Articular chondrocyte of knee joint (primary cell): ENCODE results near the gene COL20A1. TPM values are rescaled to one million over a fixed set of nuclear protein-coding genes. Genes with fewer than 3 reads are reported as not detected.

Experiments
- small RNA-seq: library from RNA; depleted of rRNA; stranded (forward); fragments of <200 nt; gene quantifications from one replicate; pipeline ENCODE3, GENCODE V24; 2012
- total RNA-seq: library from RNA; depleted of rRNA; stranded (reverse); fragments of >200 nt; gene quantifications from 2 replicates; pipeline ENCODE4 v1.2.3, GENCODE V29; 2012

The COL20A1 gene
- total RNA-seq = not detected in 2 replicates

GRCh38 chr20:63292904-63293303 is at the start of gene COL20A1:
COL20A1 (plus strand) TSS chr20:63293186; CDS start chr20:63295108, 1,922 bp downstream.

GRCh38 chr20:63254232-63254605 is 38.8 kb upstream of the COL20A1 start, which contains the start of gene NKAIN4:
NKAIN4 (minus strand) TSS chr20:63254463; CDS start chr20:63254450, 13 bp downstream.

DNA sequence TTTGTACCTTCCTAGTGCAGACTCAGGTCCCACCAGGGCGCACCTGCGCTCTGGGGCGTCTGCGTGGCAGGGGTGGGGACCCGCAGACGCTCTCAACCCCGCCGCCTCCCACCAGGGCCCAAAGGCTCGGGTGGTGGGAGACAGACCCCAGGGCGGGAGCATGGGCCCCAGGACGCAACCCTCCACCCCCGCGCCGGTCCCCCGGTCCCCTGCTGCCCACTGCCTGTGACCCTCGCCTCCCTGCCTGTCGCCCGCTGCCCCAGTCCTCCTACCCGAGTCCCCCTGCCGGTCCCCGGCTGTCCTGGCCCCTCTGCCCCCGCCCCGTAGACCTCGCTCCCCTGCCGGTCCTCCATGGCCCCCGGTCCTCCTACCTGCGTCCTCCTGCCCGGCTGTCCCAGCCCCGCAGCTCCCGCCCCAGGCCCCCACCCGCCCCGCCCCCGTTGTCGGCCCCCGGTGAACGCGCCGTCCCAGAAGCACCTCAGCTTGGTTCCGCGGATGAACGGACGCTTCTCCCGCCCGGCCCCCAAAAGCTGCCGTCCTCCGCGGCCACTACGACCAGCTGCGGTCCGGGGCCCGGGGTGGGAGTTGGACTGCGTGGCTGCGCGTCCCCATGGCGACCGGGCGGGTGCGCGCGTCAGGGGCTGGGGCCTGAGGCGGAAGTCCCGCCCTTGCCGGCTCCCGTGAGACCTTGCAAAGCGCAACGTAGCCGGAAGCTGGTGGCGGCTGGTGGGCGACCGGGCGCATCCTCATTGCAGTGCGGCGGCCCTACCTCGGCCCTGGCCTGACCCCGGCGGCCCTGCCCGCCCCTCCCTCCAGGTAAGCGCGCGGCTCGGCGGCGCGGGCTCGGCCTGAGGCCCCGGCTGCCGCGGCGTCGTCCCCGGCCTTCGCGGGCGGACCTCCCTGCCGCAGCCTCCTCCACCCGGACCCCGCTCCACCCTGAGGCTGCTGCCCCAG is 20.6 kb upstream of the COL20A1 start, which contains the start of gene ARFGAP1:
ARFGAP1 (plus strand) TSS at position 709 of the 954 bp plus-strand sequence. CDS start 2,768 bp downstream, outside the sequence.

GRCh38 chr20:63360850-63361518 is 68.0 kb downstream of the COL20A1 start, which contains the start of gene CHRNA4:
CHRNA4 (minus strand) TSS chr20:63361349; CDS start chr20:63361165, 184 bp downstream.

Small RNA genes within 50 kb of the gene (small RNA-seq; reads per million reads assigned to genes)
- gene MIR4326 (not detected), gene RNU6-994P (not detected)

Other genes with a start within 250 kb of the COL20A1 start
- gene YTHDF1, start 77.1 kb upstream of the COL20A1 start, total RNA-seq = 25.6 and 28.1 TPM in 2 replicates
- not detected in 2 replicates for gene BIRC7, start 57.3 kb upstream of the COL20A1 start, total RNA-seq
- gene NKAIN4, start 38.7 kb upstream of the COL20A1 start, total RNA-seq = not detected in 2 replicates
- 49.9 and 59.8 TPM in 2 replicates for gene ARFGAP1, start 20.4 kb upstream of the COL20A1 start, total RNA-seq
- not detected in 2 replicates for gene CHRNA4, start 68.2 kb downstream of the COL20A1 start, total RNA-seq
- gene KCNQ2, start 179.5 kb downstream of the COL20A1 start, total RNA-seq = under 0.01 TPM in 1 of 2 replicates, not detected in the other
- gene EEF1A2, start 205.9 kb downstream of the COL20A1 start, total RNA-seq = 0.13 TPM in 1 of 2 replicates, not detected in the other
- gene PPDPF, start 227.6 kb downstream of the COL20A1 start, total RNA-seq = 114 and 116 TPM in 2 replicates
- gene PTK6, start 244.2 kb downstream of the COL20A1 start, total RNA-seq = 0.11 and 0.13 TPM in 2 replicates